HEK293 (cell line): ENCODE measurements around the gene FAM120A.
A peak's percentile ranks its signal among the peaks of the same experiment; 100 is the strongest.

ENCODE experiments used
- CTCF ChIA-PET: fragments of 350-600 bp; formaldehyde crosslinking; extraction: SDS; loops from one replicate; lab custom pipeline; 2021; ENCODE audit warnings: antibody characterized with exemption; lab: Yijun Ruan, JAX
- POLR2A ChIA-PET: fragments of 300-600 bp; formaldehyde crosslinking; extraction: SDS; loops from one replicate; lab custom pipeline; 2020; ENCODE audit warnings: antibody characterized with exemption, inconsistent platforms; lab: Yijun Ruan, JAX
- H3K27ac ChIP-seq: fragments of 200-500 bp; sonication (Bioruptor generic); 2 replicates; pipeline ENCODE4 v1.5.1; 2014; ENCODE audit warnings: low read depth, low read length, control low read depth, inconsistent platforms; ENCODE audit errors: extremely low read depth
- H3K36me3 ChIP-seq, 2 experiments: fragments of 200-500 bp in 1 of 2; sonication (Bioruptor generic) in 1 of 2; 1 replicate in 1 of 2; 2 replicates in 1 of 2; pipeline ENCODE4 v1.5.1; 2014 to 2017; ENCODE audit warnings: inconsistent platforms in 2 of 2, low read length in 2 of 2; ENCODE audit not compliant: control insufficient read depth in 2 of 2, insufficient read depth in 1 of 2
- H3K4me1 ChIP-seq: fragments of 200-500 bp; sonication (Bioruptor generic); 2 replicates; pipeline ENCODE4 v1.5.1; 2014; ENCODE audit warnings: mild to moderate bottlenecking, low read length, inconsistent platforms; ENCODE audit not compliant: control insufficient read depth, insufficient read depth
- H3K4me3 ChIP-seq: 2 replicates; pipeline ENCODE4 v1.5.1; 2011; ENCODE audit warnings: low read depth, mild to moderate bottlenecking, control low read depth, low read length, moderate library complexity
- H3K9me3 ChIP-seq: fragments of 200-500 bp; sonication (Bioruptor generic); 2 replicates; pipeline ENCODE4 v1.5.1; 2014; ENCODE audit warnings: low read depth, low read length, inconsistent platforms; ENCODE audit not compliant: control insufficient read depth, insufficient read depth
- PRDM1 ChIP-seq: fragments of 450-650 bp; formaldehyde crosslinking; IDR thresholded peaks from 2 replicates; pipeline ENCODE4; 2016; ENCODE audit warnings: missing biosample characterization, missing genetic modification characterization
- YY1 ChIP-seq: fragments of 450-650 bp; formaldehyde crosslinking; IDR thresholded peaks from 2 replicates; pipeline ENCODE4 v1.5.1; 2018; ENCODE audit warnings: missing biosample characterization, missing genetic modification characterization
- ZBTB8A ChIP-seq: fragments of 450-650 bp; formaldehyde crosslinking; IDR thresholded peaks from 2 replicates; pipeline ENCODE4 v1.5.1; 2016; ENCODE audit warnings: missing biosample characterization, missing genetic modification characterization
- ZNF324 ChIP-seq: fragments of 450-650 bp; formaldehyde crosslinking; IDR thresholded peaks from 2 replicates; pipeline ENCODE4 v1.5.1; 2016; ENCODE audit warnings: missing biosample characterization, missing genetic modification characterization
- ZNF362 ChIP-seq: fragments of 450-650 bp; formaldehyde crosslinking; IDR thresholded peaks from 2 replicates; pipeline ENCODE4 v1.5.1; 2016; ENCODE audit warnings: missing biosample characterization, missing genetic modification characterization
- ZNF391 ChIP-seq: fragments of 450-650 bp; formaldehyde crosslinking; IDR thresholded peaks from 2 replicates; pipeline ENCODE4 v1.5.1; 2016; ENCODE audit warnings: low read depth, missing biosample characterization, missing genetic modification characterization, borderline replicate concordance
- ZNF624 ChIP-seq: fragments of 450-650 bp; formaldehyde crosslinking; IDR thresholded peaks from 2 replicates; pipeline ENCODE4 v1.5.1; 2017; ENCODE audit warnings: missing biosample characterization, missing genetic modification characterization
- ZNF837 ChIP-seq: fragments of 450-650 bp; formaldehyde crosslinking; IDR thresholded peaks from 2 replicates; pipeline ENCODE4 v1.5.1; 2016; ENCODE audit warnings: missing biosample characterization, missing genetic modification characterization
- TF ChIP-seq, protein P1 (sequence below): fragments of 450-650 bp; formaldehyde crosslinking; IDR thresholded peaks from 2 replicates; pipeline ENCODE4 v1.5.1; 2016; ENCODE audit warnings: missing biosample characterization, missing genetic modification characterization, borderline replicate concordance

The FAM120A gene

DNA sequence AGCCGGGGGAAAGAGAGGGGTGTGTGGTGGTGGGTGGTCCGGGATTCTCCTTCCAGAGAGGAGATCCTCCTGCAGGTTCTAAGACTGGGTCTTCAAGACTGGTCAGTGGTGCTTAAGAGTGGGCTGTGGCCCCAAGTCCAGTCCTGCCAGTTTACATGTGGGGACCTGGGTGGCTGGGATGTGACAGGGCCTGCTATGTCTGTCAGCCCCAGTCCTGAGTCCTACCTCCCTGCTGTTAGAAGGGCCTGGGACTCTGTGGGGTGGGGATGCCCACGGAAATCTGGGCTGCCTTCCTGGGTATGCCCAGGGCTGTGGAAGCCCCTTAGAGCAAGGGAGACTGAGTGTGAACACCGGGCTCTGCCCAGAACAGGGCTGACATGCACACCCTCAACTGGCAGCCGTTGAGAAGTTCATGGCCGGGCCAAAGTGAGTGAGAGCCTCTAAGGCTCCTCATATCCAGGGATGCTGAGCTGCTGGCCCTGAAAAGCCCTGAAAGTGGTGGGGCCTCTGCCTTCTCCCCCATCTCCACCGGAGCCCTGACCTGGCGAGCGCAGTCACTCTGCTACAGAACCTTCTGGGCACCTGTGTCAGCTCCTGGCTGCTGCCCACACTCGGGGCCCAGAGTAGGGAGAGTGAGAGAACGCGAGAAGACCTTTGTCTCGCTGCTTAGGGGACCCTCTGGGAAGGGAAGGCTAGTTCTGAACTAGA, 126.6 kb downstream of the FAM120A start:
- ChIA-PET POLR2A (interaction anchor here (0.7 to 1.6 kb wide), 2 partner anchors 10 to 12 kb away, joined by 4 to 5 read pairs; no protein-coding TSS in a partner anchor), CTCF (no interaction called here)
- H3K27ac ChIP-seq: no peak overlapping the region
- H3K4me1 ChIP-seq: peaks cover 4% of the 10 kb centered on the region; the same call in 1 of the 2 replicates
- TF ChIP-seq ZBTB8A (tag by site-specific recombination) (peak; percentile 30; the same call in 1 of the 2 replicates), ZNF391 (tag by site-specific recombination) (no peak)
- H3K9me3 ChIP-seq: no peaks in the 10 kb centered on the region
- H3K4me3 ChIP-seq: peak overlapping the region; percentile 71
- no peaks in the 10 kb centered on the region for H3K36me3 ChIP-seq

DNA sequence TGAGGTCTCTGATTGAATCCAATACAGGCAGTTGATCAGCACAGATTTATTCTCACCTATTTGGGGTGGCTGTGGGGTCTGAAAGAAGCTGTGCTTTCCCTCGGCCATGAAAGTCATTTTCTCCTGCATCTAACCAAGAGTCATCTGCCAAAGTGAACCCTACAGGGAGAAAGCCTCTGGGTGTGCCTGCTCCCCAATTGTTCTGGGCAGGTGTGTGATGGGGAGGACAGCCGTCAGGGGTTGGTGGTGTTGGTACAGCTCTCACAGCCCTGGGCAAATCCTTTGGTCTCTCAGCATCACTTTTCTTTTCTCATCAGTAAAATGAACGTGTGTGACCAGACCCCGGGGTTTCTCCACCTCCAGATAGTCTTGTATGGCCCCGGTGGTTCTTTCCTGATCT, 127.4 kb downstream of the FAM120A start:
- Histone ChIP-seq H3K27ac (no peak overlapping the region), H3K36me3 (no peaks in the 10 kb centered on the region), H3K4me1 (peaks cover 4% of the 10 kb centered on the region; the same call in 1 of the 2 replicates), H3K9me3 (no peaks in the 10 kb centered on the region), H3K4me3 (no peak overlapping the region)
- TF ChIP-seq, protein P1, sequence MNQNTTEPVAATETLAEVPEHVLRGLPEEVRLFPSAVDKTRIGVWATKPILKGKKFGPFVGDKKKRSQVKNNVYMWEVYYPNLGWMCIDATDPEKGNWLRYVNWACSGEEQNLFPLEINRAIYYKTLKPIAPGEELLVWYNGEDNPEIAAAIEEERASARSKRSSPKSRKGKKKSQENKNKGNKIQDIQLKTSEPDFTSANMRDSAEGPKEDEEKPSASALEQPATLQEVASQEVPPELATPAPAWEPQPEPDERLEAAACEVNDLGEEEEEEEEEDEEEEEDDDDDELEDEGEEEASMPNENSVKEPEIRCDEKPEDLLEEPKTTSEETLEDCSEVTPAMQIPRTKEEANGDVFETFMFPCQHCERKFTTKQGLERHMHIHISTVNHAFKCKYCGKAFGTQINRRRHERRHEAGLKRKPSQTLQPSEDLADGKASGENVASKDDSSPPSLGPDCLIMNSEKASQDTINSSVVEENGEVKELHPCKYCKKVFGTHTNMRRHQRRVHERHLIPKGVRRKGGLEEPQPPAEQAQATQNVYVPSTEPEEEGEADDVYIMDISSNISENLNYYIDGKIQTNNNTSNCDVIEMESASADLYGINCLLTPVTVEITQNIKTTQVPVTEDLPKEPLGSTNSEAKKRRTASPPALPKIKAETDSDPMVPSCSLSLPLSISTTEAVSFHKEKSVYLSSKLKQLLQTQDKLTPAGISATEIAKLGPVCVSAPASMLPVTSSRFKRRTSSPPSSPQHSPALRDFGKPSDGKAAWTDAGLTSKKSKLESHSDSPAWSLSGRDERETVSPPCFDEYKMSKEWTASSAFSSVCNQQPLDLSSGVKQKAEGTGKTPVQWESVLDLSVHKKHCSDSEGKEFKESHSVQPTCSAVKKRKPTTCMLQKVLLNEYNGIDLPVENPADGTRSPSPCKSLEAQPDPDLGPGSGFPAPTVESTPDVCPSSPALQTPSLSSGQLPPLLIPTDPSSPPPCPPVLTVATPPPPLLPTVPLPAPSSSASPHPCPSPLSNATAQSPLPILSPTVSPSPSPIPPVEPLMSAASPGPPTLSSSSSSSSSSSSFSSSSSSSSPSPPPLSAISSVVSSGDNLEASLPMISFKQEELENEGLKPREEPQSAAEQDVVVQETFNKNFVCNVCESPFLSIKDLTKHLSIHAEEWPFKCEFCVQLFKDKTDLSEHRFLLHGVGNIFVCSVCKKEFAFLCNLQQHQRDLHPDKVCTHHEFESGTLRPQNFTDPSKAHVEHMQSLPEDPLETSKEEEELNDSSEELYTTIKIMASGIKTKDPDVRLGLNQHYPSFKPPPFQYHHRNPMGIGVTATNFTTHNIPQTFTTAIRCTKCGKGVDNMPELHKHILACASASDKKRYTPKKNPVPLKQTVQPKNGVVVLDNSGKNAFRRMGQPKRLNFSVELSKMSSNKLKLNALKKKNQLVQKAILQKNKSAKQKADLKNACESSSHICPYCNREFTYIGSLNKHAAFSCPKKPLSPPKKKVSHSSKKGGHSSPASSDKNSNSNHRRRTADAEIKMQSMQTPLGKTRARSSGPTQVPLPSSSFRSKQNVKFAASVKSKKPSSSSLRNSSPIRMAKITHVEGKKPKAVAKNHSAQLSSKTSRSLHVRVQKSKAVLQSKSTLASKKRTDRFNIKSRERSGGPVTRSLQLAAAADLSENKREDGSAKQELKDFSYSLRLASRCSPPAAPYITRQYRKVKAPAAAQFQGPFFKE (tag by site-specific recombination): no peak
- TF ChIP-seq PRDM1 (tag by site-specific recombination) (0 out of 2 replicates have a peak, but pooled peaks have one; percentile 12), ZNF624 (tag by site-specific recombination) (no peak), ZNF324 (tag by site-specific recombination) (no peak)
- ChIA-PET CTCF (interaction anchor here (0.5 kb wide), 1 partner anchor 116 kb away, joined by 3 read pairs; no protein-coding TSS in a partner anchor), POLR2A (interaction anchor here (0.7 to 1.6 kb wide), 2 partner anchors 9 to 12 kb away, joined by 4 to 5 read pairs; no protein-coding TSS in a partner anchor)

DNA sequence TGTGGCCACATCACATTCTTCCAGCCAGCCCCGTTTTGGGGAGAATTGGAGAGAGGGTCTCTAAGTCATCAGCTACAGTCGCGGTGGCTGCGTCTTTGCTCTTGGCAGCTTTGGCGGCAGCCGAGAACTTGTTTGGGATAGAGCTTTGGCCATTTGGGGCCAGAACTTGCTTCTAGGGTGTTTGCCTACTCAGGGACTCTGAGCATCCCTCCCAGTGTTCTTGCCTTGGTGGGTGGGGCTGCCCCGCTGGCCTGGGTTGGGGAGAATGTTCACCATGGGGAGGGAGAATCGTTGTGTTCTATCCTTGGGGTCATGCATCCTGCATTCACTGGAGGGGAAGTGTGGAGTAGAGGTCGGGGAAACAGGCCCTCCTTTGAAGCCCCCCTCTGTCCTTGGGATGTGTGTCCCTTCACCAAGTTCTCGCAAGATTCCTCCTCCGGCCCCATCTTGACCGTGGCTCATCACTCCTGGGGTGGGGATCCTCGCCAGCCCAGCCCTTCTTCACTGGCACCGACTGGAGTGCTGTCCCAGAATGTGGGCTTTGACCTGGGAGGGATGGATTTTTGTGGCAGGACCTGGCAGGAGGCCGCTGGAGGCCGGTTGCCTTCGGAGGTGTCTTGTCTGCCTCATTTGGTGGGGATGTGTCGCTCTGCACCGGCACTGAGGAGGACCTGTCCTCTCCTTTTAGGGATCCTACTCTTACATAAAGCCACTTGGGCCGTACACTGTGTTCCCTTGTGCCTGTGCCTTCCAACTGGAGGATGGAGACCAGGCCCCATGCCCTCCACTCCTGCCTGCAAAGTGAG, 128.4 kb downstream of the FAM120A start:
- ChIA-PET POLR2A (interaction anchor here (1.6 kb wide), 1 partner anchor 8 kb away, joined by 5 read pairs; no protein-coding TSS in a partner anchor), CTCF (interaction anchor here (0.8 kb wide), 1 partner anchor 13 kb away, joined by 3 read pairs; no protein-coding TSS in a partner anchor)
- Histone ChIP-seq H3K4me1 (peaks cover 4% of the 10 kb centered on the region; the same call in 1 of the 2 replicates), H3K27ac (no peak overlapping the region), H3K9me3 (no peaks in the 10 kb centered on the region), H3K4me3 (no peak overlapping the region), H3K36me3 (no peaks in the 10 kb centered on the region)
- no peak for TF ChIP-seq YY1 (tag by site-specific recombination)
- no peak for TF ChIP-seq ZNF837 (tag by site-specific recombination)
- TF ChIP-seq ZNF362 (tag by site-specific recombination): no peak
